Measurements from ENCODE around the gene TNFRSF6B.
"Not testable (repeated sequence)": the region's sequence is repeated elsewhere in the genome, so short reads cannot be mapped to it uniquely, and the experiment has no call there.

TNFRSF6B gene, protein sequence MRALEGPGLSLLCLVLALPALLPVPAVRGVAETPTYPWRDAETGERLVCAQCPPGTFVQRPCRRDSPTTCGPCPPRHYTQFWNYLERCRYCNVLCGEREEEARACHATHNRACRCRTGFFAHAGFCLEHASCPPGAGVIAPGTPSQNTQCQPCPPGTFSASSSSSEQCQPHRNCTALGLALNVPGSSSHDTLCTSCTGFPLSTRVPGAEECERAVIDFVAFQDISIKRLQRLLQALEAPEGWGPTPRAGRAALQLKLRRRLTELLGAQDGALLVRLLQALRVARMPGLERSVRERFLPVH

DNA sequence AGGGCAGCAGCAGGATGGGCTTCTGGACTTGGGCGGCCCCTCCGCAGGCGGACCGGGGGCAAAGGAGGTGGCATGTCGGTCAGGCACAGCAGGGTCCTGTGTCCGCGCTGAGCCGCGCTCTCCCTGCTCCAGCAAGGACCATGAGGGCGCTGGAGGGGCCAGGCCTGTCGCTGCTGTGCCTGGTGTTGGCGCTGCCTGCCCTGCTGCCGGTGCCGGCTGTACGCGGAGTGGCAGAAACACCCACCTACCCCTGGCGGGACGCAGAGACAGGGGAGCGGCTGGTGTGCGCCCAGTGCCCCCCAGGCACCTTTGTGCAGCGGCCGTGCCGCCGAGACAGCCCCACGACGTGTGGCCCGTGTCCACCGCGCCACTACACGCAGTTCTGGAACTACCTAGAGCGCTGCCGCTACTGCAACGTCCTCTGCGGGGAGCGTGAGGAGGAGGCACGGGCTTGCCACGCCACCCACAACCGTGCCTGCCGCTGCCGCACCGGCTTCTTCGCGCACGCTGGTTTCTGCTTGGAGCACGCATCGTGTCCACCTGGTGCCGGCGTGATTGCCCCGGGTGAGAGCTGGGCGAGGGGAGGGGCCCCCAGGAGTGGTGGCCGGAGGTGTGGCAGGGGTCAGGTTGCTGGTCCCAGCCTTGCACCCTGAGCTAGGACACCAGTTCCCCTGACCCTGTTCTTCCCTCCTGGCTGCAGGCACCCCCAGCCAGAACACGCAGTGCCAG lies at the start of gene TNFRSF6B:
TSS of gene TNFRSF6B (plus strand) at position 25 of the 729 bp plus-strand sequence. CDS start at position 141, 116 bp downstream.
- no peak for DNase-seq

DNA sequence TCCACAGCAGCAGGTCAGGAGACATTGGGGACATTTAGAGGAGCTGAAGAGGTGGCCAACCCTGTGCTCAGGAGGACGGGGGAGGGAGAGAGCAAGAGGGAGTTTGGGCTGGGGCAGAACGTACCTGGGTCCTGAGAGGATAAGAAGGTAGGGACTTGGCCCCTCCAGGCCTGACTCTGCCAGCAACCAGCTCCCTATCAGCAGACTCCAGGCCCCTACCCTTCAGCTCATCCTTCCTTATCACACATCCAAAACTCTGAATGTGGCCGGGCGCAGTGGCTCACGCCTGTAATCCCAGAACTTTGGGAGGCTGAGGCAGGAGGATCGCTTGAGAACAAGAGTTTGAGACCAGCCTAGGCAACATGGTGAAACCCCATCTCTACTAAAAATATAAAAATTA lies 48.3 kb upstream of the TNFRSF6B start:
- DNase-seq = no peak

DNA sequence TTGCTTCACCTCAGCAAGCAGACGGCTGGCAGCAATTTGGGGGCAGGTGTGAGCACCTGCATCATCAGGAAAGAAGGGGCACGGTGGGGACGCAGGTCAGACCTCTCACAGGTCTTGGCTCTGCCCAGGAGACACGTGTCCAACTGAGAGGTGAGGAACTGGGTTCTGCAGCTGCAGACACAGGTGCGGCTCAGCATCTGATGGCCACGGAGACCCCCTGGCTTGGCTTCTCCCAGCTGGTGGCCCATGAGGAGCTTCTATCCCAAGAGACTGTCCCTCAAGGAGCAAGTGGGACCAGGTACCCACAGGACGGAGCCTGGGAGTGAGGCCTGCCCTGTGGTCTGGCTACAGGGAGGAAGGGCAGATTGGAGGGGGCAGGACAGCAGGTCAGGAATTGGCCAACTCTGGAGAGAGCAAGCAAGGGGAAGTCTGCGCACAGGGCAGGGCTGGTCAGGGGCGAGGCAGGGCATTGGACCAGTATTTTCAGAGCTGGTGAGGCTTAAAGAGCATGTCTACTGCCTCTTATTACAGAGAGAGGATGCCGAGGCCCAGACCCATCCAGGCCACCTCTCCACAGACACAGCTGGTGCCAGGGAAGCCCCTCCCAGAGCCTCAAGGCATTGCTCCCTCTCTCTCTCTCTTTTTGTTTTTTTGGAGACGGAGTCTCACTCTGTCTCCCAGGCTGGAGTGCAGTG lies 47.4 kb upstream of the TNFRSF6B start:
- no peak for DNase-seq

DNA sequence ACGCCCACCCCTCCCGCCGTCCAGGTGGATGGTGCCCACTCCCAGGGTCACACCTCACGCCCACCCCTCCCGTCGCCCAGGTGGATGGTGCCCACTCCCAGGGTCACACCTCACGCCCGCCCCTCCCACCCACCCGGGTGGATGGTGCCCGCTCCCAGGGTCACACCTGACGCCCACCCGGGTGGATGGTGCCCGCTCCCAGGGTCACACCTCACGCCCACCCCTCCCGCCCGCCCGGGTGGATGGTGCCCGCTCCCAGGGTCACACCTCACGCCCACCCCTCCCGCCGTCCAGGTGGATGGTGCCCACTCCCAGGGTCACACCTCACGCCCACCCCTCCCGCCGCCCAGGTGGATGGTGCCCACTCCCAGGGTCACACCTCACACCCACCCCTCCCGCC lies 46.0 kb upstream of the TNFRSF6B start:
- not testable (repeated sequence) for DNase-seq

DNA sequence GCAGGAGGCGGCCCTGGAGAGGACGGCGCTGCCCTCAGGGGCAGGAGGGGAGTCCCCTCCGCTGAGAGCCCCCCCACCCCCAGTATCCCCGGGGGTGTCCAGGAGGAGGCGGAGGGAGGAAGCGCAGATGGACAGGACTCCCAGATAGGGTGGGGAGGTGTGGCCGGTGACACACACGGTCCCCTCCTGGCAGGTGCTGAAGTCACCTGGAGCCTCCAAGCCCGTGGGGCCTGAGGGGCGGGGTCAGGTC lies 44.6 kb upstream of the TNFRSF6B start:
- no peak for DNase-seq

DNA sequence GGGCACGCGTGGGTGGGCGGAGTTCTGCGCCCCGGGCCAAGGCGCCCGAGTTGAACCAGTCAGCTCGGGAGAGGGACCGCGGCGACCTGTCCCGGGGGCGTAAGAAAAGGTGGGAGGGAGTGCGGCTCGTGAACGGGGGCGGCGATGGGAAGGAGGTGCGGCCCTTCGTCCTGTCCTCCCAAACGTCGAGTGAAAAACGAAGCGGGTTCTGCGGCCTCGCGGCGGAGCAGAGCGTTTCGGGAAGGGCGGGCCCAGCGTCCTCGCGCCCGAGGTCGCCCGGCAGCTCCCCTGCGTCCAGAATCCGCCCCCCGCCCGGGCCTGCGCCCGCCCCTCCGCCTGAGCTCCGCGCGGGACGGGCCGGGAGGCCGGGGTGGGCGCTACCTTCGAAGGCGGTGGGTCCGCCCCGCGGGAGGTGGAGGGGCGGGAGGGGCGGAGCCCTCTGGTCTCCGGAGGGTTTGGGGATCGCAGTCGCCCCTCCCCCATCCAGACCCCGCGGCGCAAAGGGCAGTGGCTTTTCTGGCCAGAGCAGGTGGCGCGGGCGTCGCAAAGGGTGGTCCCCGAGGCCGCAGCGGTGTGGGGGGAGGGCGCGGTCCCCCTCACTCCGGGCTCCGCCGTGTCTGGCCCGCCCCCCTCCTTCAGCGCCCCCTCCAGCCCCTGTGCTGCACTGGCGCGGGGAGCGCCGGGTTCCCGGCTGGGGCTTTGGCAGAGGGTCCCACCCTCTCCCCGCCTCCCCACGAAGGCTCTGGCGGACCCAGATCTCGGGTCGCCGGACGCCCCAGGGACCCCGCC lies 44.1 kb upstream of the TNFRSF6B start:
- DNase-seq = no peak

DNA sequence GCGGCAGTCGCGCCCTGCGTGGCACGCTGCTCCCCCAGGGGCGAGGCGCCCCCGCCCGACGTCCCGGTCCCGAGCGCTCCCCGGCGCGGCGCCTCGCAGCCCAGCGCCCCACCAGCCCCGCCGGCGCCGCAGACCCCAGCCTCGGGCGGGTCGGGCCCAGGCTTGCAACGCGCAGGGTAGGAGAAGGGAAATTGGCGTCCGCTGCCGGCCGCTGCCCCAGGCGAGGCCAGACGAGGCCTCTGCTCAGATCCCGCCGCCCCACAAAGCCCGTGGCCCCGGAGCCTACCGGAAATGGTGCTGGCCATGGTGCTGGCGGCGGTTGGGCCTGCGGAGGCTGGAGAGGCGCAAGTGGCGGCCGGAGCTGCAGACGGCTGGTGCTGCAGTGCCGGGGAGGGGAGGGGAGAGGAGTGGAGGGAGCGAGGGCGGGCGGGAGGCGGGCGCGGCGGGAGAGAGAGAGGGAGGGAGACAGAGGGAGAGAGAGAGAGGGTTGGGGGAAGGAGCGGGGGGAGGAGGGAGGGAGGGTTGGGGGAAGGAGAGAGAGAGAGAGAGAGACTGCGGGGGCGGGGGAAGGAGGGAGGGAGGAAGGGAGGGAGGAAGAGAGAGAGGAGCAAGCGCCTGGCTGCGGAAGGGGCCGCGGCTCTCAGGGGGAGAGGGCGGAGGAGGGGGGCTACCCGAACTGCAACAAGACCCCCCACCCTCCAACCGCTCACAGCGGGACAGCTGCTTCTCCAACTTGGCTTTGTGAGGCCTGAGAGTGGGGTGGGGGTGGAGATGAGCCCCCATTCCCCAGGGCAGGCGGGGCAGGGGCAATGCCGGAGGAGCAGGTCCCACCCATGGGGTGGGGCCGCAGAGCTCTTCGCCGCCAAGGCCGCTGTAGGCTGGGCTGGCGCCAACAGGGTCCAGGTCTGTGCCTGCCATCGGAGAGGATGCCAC lies 43.1 kb upstream of the TNFRSF6B start, which contains the start of gene STMN3:
TSS of gene STMN3 (minus strand) at position 384 of the 933 bp plus-strand sequence. CDS start at position 305, 79 bp downstream.
- DNase-seq = peak; percentile 59 to 76

DNA sequence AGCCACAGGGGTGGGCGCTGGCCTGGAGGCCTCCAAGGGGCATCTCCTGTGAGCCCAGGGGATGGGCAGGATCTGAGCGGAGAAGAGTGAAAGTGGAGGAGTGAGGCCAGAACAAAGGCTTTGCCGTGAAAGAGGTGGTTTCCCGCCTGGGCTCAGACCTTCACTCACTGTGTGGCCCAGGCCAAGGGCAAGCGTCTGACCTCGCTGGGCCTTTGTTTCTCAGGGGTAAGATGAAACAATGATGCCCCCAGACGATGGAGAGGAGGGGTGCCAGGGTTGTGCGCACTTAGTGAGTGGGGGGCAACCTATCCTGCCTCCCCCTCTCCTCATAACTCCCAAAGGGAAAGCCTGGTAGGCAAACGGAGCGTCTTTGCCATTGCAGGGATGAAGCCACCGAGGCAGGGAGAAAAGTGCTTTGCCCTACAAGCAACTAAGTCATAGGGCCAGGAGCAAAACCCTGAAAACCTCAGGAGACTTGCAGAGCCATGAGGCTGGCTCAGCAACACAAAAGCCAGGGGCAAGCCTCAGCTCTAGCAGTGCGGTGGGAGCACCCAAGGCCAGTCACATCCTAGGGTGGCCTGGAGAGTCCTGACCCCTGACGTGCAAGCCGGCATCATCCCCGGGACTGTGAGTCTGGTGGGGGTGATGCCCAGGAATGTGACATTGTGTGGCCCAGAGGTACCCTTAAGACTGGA lies 42.3 kb upstream of the TNFRSF6B start:
- no peak for DNase-seq

DNA sequence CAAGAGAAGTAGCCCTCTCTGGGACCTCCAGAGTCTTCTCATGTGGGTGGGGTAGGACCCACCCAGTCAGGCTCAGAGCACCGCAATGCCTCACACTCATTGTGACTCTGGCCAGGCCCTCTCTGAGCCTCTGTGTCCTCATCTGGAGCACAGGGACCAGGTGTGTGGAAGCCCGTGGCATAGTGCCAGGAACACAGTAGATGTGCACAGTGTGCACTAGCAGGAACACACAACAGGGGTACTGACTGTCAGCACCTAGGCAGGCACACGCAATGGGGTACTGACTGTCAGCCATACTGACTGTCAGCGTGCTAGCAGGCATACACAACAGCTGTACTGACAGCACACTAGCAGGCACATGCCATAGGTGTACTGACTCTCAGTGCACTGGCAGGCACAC lies 41.2 kb upstream of the TNFRSF6B start:
- no peak for DNase-seq

DNA sequence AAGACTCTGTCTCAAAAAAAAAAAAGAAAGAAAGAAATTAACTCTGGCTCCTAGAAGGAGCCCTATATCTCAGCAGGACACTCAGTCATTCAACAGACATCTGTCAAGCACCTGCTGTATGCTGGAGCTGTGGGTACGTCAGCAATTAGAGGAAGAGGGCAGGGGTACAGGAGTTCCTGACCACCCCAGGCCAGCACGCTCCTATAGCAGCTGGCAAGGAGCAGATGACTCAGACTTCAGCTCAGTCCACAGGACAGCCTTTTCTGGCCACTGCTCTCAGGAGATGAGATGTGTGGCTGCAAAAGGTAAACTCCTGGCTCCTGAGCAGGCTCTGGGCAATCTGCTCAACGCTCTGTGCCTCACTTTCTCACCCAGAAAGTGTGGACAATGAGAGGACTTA lies 40.0 kb upstream of the TNFRSF6B start:
- DNase-seq = no peak

DNA sequence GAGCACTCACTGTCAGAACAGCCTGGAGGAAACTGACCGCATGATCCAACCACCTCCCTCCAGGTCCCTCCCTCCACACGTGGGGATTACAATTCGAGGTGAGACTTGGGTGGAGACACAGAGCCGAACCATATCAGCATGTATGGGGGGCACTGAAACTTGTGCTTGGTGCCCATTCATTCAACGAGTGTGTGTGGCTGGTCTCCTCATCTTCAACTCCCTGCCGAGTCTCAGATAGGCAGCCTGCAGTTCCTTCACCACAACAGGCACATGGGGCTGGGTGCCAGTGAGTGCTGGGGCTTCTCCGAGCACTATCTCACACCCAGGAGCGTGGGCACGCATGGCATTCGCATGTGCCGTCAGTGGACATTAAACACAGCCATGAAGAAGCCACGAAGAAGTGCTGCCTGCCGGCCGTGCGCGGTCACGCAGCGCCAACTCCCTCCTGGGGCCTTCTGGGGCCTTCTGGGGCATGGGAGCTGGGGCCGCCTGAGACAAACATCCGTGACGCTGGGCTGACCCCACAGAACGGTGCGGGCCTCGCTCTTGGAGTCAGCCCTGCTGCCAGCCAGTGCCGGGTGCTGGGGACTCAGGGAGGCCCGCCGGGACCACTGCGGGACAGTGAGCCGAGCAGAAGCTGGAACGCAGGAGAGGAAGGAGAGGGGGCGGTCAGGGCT lies 39.1 kb upstream of the TNFRSF6B start:
- DNase-seq = no peak

DNA sequence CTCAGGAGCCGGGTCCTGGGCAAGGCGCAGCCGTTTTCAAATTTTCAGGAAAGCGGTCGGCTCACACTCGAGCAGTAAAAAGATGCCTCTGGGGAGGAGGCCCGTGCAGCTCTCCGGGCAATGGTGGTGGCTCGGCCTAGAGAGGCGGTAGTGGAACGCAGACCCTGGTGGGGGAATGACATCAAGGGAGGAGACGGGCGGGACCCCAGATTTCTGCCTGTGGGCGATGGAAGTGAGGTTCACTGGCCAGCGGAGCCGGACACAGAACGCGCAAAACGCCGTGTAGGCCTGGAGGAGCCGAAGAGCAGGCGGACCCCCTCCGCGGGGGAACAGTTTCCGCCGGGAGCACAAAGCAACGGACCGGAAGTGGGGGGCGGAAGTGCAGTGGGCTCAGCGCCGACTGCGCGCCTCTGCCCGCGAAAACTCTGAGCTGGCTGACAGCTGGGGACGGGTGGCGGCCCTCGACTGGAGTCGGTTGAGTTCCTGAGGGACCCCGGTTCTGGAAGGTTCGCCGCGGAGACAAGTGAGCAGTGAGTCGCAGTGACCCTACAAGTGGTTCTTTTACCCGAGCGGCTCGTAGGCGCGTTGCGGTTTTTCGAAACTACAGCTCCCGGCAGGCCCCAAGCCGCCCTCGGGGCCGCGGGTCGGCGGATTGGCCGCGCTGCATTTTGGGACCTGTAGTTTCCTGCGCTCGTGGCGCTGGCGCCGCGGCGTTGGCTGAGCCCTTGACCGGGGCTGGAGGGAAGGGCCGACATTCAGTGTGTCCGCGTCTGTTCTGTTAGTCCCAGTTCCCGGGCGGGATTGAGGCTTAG lies 38.3 kb upstream of the TNFRSF6B start, which contains the start of gene RTEL1:
TSS of gene RTEL1 (plus strand) at position 376 of the 812 bp plus-strand sequence. CDS start 1,091 bp downstream, outside the sequence.
- DNase-seq = peak; percentile 86 to 97

DNA sequence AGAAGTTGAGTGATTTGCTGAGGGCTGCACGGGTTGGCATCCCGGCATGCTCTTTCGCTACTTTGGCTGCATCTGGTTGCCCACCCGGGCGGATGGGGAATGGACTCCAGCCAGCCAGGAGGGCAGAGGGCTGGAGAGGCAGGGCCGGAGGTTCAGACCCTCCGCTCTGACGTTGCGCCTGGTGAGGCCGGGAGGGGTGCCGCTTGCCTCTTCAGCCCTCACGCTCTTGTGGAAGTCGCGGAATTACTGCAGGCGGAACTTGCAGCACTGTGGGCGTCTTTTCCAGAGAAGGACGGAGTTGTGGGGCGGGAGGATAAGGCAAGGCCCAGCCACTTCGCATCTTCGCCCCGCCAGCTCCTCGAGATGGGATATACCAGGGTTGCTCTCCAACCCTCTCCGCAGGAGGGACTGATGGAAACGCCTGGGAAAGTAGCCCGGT lies 37.7 kb upstream of the TNFRSF6B start:
- DNase-seq = peak; percentile 53 to 71

DNA sequence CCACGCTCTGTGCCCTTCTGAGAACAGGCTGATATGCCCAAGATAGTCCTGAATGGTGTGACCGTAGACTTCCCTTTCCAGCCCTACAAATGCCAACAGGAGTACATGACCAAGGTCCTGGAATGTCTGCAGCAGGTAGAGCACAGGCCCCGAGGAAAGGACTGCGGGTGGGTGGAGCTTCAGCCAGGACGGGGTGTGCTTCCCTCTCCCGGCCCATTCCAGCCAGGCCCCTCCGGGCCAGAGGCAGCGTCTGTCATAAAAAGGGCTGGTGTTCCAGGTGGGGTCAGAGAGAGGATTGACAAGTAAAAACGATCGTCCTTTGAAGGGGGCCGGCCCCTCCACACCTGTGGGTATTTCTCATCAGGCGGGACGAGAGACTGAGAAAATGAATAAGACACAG lies 37.1 kb upstream of the TNFRSF6B start:
- no peak for DNase-seq

DNA sequence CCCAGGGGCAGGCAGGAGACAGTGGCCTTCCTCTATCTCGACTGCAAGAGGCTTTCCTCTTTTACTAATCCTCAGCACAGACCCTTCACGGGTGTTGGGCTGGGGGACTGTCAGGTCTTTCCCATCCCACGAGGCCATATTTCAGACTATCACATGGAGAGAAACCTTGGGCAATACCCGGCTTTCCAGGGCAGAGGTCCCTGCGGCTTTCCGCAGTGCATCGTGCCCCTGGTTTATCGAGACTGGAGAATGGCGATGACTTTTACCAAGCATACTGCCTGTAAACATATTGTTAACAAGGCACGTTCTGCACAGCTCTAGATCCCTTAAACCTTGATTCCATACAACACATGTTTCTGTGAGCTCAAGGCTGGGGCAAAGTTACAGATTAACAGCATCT lies 36.3 kb upstream of the TNFRSF6B start:
- DNase-seq = not testable (repeated sequence)

DNA sequence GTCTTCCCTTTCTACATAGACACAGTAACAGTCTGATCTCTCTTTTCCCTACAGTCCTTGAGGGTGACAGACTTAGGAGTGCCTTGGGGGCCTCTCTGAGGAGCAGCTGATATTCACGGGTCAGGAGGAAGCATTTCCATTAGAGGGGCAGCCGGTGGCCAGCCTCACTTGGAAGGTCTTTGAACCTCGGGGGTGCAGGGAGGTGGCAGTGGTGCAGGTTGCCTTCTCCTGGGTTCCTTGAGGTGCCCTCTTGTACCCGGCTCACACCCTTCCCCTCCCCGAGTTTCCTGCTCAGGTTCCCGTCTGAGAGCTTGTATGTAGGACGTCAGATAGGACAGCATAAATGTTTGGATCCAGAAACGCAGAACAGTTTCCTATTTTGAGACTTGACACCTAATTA lies 35.8 kb upstream of the TNFRSF6B start:
- DNase-seq = no peak

DNA sequence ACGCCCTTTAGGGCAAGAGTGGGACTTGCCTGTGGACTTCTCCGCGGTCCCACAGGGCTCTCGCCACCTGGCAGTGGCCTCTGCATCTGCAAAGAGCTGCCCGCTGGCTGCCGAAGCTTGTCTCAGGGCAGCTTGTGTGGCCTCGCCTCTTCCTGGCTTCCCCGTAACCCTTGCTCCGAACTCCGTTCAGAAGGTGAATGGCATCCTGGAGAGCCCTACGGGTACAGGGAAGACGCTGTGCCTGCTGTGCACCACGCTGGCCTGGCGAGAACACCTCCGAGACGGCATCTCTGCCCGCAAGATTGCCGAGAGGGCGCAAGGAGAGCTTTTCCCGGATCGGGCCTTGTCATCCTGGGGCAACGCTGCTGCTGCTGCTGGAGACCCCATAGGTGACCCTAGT lies 35.3 kb upstream of the TNFRSF6B start:
- no peak for DNase-seq

DNA sequence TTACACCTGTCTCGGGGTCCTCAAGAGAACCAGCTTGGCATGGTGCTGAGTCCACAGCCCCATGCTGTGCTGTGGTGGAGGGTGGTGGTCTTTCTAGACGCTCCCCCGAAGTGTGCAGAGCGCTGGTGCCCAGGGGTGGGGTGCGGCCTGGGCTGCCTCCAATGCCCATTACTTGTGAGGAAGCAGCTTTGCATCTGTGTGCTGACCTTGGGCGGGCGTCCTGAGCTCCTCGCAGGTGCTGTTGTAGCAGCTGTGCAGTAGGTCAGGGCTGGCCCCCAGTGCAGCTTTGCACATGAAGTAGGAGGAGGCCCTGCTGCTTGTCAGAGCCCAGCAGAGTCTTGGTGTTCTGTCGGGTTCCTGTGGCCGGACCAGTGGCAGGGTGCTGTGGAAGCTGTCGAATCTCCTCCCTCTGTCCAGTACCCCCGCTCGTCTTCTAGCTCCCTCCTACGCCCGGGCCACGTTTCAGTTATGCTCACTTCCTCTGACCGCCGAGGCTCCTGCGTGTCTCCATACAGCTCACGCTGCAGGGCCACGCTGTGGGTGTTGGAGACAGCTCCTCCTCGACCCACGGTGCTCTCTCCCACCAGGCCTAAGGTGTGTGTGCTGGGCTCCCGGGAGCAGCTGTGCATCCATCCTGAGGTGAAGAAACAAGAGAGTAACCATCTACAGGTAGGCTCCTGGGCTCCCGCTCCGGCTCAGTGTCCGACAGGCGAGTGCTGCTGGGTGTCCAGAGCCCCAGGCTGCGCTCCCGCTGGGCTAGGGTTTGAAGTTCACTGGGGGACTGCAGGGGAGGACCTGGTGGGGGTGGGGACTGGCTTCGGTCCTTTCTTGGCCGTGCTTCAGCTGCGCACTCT lies 34.3 kb upstream of the TNFRSF6B start:
- DNase-seq = no peak

DNA sequence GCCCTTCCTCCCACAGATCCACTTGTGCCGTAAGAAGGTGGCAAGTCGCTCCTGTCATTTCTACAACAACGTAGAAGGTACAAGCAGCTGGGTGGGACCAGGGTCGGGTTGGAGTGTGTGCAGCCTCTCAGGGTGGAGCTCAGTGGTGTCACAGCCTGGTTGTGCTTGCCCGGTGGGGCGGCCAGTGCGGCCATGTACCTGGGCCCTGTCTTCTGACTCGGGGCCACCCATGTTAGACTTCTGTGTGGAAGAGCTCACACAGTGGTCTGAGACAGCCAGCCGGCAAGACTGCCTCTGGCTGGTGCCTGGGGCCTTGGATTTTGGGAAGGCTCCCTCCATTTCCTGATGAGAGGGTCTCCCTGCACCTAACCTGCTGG lies 33.7 kb upstream of the TNFRSF6B start:
- DNase-seq = no peak

All from inflammatory macrophage treated with lipopolysaccharide for 1 hour (primary cell).